ENCODE results near the gene RASAL3.

GRCh38 chr19:15425321-15425950, 38.9 kb downstream of the RASAL3 start:
- TF ChIP-seq ZNF121 (tag by site-specific recombination; IDR thresholded peaks at IDR 0.05) (no peak), ZNF311 (tag by site-specific recombination; IDR thresholded peaks at IDR 0.05; ENCODE audit: borderline replicate concordance) (no peak), YY1 (tag by site-specific recombination; IDR thresholded peaks at IDR 0.05) (no peak), REST (tag by site-specific recombination; IDR thresholded peaks at IDR 0.05) (no peak), REPIN1 (tag by site-specific recombination; IDR thresholded peaks at IDR 0.05; ENCODE audit: low read depth) (no peak), ZNF366 (tag by site-specific recombination; conservative IDR thresholded peaks at IDR 0.05) (no peak), SCRT1 (tag by site-specific recombination; IDR thresholded peaks at IDR 0.05; ENCODE audit: borderline replicate concordance) (no peak), ZNF146 (tag by site-specific recombination; IDR thresholded peaks at IDR 0.05) (no peak), ZNF777 (tag by site-specific recombination; IDR thresholded peaks at IDR 0.05; ENCODE audit: borderline replicate concordance) (no peak), ZBTB6 (tag by site-specific recombination; IDR thresholded peaks at IDR 0.05) (no peak), ZNF776 (tag by site-specific recombination; IDR thresholded peaks at IDR 0.05; ENCODE audit: borderline replicate concordance) (no peak)
